PC-3 (cell line): ENCODE measurements around the gene AP3B1. TPM values are rescaled to one million over a fixed set of nuclear protein-coding genes. Genes with fewer than 3 reads are reported as not detected.

Experiments
- ATAC-seq: fragments of 200-7000 bp; cut with Tn5 transposase; 2 replicates; pipeline ENCODE4 v1.9.1; 2020; ENCODE audit warnings: mild to moderate bottlenecking, moderate library complexity
- BruUV-seq: library from RNA; stranded (reverse); fragments of 400-500 nt; replicated peaks from 2 replicates; lab custom pipeline; 2021; lab: Mats Ljungman, UMichigan
- CTCF ChIA-PET: fragments of 300-600 bp; sonication (Branson Sonifier 250); formaldehyde crosslinking; loops from one replicate; lab custom pipeline; 2022; ENCODE audit warnings: antibody characterized with exemption; lab: Charles Lee
- POLR2A ChIA-PET: fragments of 300-600 bp; sonication (Branson Sonifier 250); formaldehyde crosslinking; loops from one replicate; lab custom pipeline; 2022; ENCODE audit warnings: antibody characterized with exemption; ENCODE audit not compliant: unreplicated experiment; lab: Charles Lee
- DNase-seq: peaks from one replicate; pipeline ENCODE4 v3.0.0-alpha.2; 2015
- H2AFZ ChIP-seq: fragments of 300-600 bp; sonication (generic); 2 replicates; pipeline ENCODE4 v1.6.0; 2016; ENCODE audit warnings: antibody characterized with exemption, low read length
- H3F3A ChIP-seq: fragments of 300-600 bp; sonication (generic); one replicate; pipeline ENCODE4 v1.6.0; 2017; ENCODE audit warnings: antibody characterized with exemption, low read length, control low read depth, mild to moderate bottlenecking; ENCODE audit not compliant: unreplicated experiment
- H3K27ac ChIP-seq: fragments of 300-600 bp; sonication (generic); 2 replicates; pipeline ENCODE4 v1.5.1; 2016; ENCODE audit warnings: mild to moderate bottlenecking, low read length
- H3K27me3 ChIP-seq: fragments of 300-600 bp; sonication (generic); 2 replicates; pipeline ENCODE4 v1.6.1; 2016; ENCODE audit warnings: low read length, mixed read lengths
- H3K36me3 ChIP-seq: fragments of 300-600 bp; sonication (generic); 2 replicates; pipeline ENCODE4 v1.6.1; 2016; ENCODE audit warnings: low read depth, mixed run types, low read length, mixed read lengths
- H3K4me1 ChIP-seq: fragments of 300-600 bp; sonication (generic); 2 replicates; pipeline ENCODE4 v1.5.1; 2016; ENCODE audit warnings: low read length; ENCODE audit not compliant: insufficient read depth
- H3K4me2 ChIP-seq: fragments of 300-600 bp; sonication (generic); 2 replicates; pipeline ENCODE4 v1.6.0; 2016; ENCODE audit warnings: low read length
- H3K4me3 ChIP-seq: fragments of 300-600 bp; sonication (generic); 2 replicates; pipeline ENCODE4 v1.5.1; 2016; ENCODE audit warnings: mild to moderate bottlenecking, low read length, mixed read lengths
- H3K79me2 ChIP-seq: fragments of 300-600 bp; sonication (generic); 2 replicates; pipeline ENCODE4 v1.6.1; 2017; ENCODE audit warnings: low read length, mixed read lengths
- H3K9ac ChIP-seq: fragments of 300-600 bp; sonication (generic); 2 replicates; pipeline ENCODE4 v1.6.0; 2016; ENCODE audit warnings: mild to moderate bottlenecking, low read length
- H3K9me2 ChIP-seq: fragments of 300-600 bp; sonication (generic); replicated peaks from 2 replicates; pipeline ENCODE4 v1.6.1; 2016; ENCODE audit warnings: mixed run types, low read length, mixed read lengths
- H3K9me3 ChIP-seq: fragments of 300-600 bp; sonication (generic); 2 replicates; pipeline ENCODE4 v1.6.1; 2016; ENCODE audit warnings: low read length, mixed read lengths
- H4K20me1 ChIP-seq: fragments of 300-600 bp; sonication (generic); 2 replicates; pipeline ENCODE4 v1.6.1; 2016; ENCODE audit warnings: low read length, mixed read lengths
- CTCF ChIP-seq: fragments of 300-600 bp; sonication (generic); conservative IDR thresholded peaks from 2 replicates; pipeline ENCODE4 v1.5.1; 2017; ENCODE audit warnings: antibody characterized with exemption, low read depth, mild to moderate bottlenecking, low read length
- EZH2 ChIP-seq: fragments of 300-600 bp; sonication (generic); IDR thresholded peaks from one replicate; pipeline ENCODE4 v1.6.1; 2017; ENCODE audit warnings: antibody characterized with exemption, mild to moderate bottlenecking, low read length; ENCODE audit not compliant: unreplicated experiment
- EZH2phosphoT487 ChIP-seq: fragments of 300-600 bp; sonication (generic); IDR thresholded peaks from 2 replicates; pipeline ENCODE4 v1.6.1; 2018; ENCODE audit warnings: mild to moderate bottlenecking, antibody characterized with exemption, low read length, borderline replicate concordance
- intact Hi-C: fragments of 100-400 bp; cut with micrococcal nuclease; formaldehyde crosslinking; loops from 2 replicates; pipeline ENCODE4 v1.9.0; 2023
- total RNA-seq: library from RNA; depleted of rRNA; stranded (reverse); fragments of >200 nt; gene quantifications from 2 replicates; pipeline ENCODE4 v1.2.3, GENCODE V29; 2014

The AP3B1 gene
- total RNA-seq, 1 experiment from 2014 or later = 25.7 TPM

GRCh38 chr5:78151594-78152271 lies 142.8 kb downstream of the AP3B1 start:
- no peak overlapping the region for H3K27ac ChIP-seq
- H3K9me3 ChIP-seq = no peaks in the 10 kb centered on the region
- no peaks in the 10 kb centered on the region for H3F3A ChIP-seq
- ChIA-PET POLR2A (no interaction called here), CTCF (no interaction called here)
- no peaks in the 10 kb centered on the region for H3K27me3 ChIP-seq
- DNase-seq (no peak), ATAC-seq (no peak)
- no peaks in the 10 kb centered on the region for H3K79me2 ChIP-seq
- H3K4me1 ChIP-seq = no peaks in the 10 kb centered on the region
- BruUV-seq = no TSS peak
- no peaks in the 10 kb centered on the region for H4K20me1 ChIP-seq
- H3K36me3 ChIP-seq = no peaks in the 10 kb centered on the region; the same call in 1 of the 2 replicates
- H3K4me2 ChIP-seq = no peak overlapping the region
- no peak overlapping the region for H2AFZ ChIP-seq
- H3K9ac ChIP-seq = no peak overlapping the region
- no peaks in the 10 kb centered on the region for H3K9me2 ChIP-seq
- H3K4me3 ChIP-seq = no peak overlapping the region
- intact Hi-C loops = no loop called here
- no peak for TF ChIP-seq EZH2phosphoT487
- TF ChIP-seq CTCF = no peak
- no peak for TF ChIP-seq EZH2

- no peak for DNase-seq
- no peaks in the 10 kb centered on the region for H3K9me3 ChIP-seq
- no peaks in the 10 kb centered on the region for H3F3A ChIP-seq
- TF ChIP-seq CTCF (no peak), EZH2 (no peak), EZH2phosphoT487 (no peak)
- H3K4me2 ChIP-seq = no peak overlapping the region
- POLR2A ChIA-PET = interaction anchor here (0.6 kb wide), 1 partner anchor 283 kb away, joined by 3 read pairs; no protein-coding TSS in a partner anchor
- BruUV-seq = no TSS peak
- no peak overlapping the region for H3K4me3 ChIP-seq
- H3K4me1 ChIP-seq = no peaks in the 10 kb centered on the region
- intact Hi-C loops = no loop called here
- H3K9me2 ChIP-seq = no peaks in the 10 kb centered on the region
- H4K20me1 ChIP-seq = no peaks in the 10 kb centered on the region
- H3K27ac ChIP-seq = no peak overlapping the region
- CTCF ChIA-PET = no interaction called here
- H3K9ac ChIP-seq = no peak overlapping the region
- H3K79me2 ChIP-seq = no peaks in the 10 kb centered on the region
- ATAC-seq = no peak
- H2AFZ ChIP-seq = no peak overlapping the region
- no peaks in the 10 kb centered on the region for H3K27me3 ChIP-seq
- no peaks in the 10 kb centered on the region; the same call in 1 of the 2 replicates for H3K36me3 ChIP-seq
Measured at GRCh38 chr5:78137290-78137689, 157.2 kb downstream of the AP3B1 start.

GRCh38 chr5:78133423-78133822 lies 161.1 kb downstream of the AP3B1 start:
- Histone ChIP-seq H3F3A (no peaks in the 10 kb centered on the region), H3K79me2 (no peaks in the 10 kb centered on the region), H3K36me3 (no peaks in the 10 kb centered on the region), H3K27ac (no peak overlapping the region), H3K4me1 (no peaks in the 10 kb centered on the region), H3K9me2 (no peaks in the 10 kb centered on the region), H2AFZ (no peak overlapping the region), H3K4me2 (no peak overlapping the region), H3K4me3 (no peak overlapping the region), H3K27me3 (no peaks in the 10 kb centered on the region), H4K20me1 (no peaks in the 10 kb centered on the region), H3K9me3 (no peaks in the 10 kb centered on the region), H3K9ac (no peak overlapping the region)
- ChIA-PET CTCF (no interaction called here), POLR2A (no interaction called here)
- DNase-seq (no peak), ATAC-seq (no peak)
- intact Hi-C loops = no loop called here
- no TSS peak for BruUV-seq
- TF ChIP-seq CTCF (no peak), EZH2phosphoT487 (no peak), EZH2 (no peak)
